A172 (cell line): ENCODE results near the gene PPP2CA. TPM values are rescaled to one million over a fixed set of nuclear protein-coding genes. Genes with fewer than 3 reads are reported as not detected.
A peak's percentile ranks its signal among the peaks of the same experiment; 100 is the strongest.
"Not testable (repeated sequence)": the region's sequence is repeated elsewhere in the genome, so short reads cannot be mapped to it uniquely, and the experiment has no call there.

ENCODE experiments used
- DNase-seq: peaks from one replicate; pipeline ENCODE4 v3.0.0-alpha.2; 2015; ENCODE audit warnings: low spot score
- total RNA-seq: library from RNA; depleted of rRNA; stranded (reverse); fragments of >200 nt; shearing (Covaris generic); gene quantifications from 2 replicates; pipeline ENCODE4 v1.2.3, GENCODE V29; 2014

PPP2CA gene
- total RNA-seq, 1 experiment from 2014 or later = 365 TPM

DNA sequence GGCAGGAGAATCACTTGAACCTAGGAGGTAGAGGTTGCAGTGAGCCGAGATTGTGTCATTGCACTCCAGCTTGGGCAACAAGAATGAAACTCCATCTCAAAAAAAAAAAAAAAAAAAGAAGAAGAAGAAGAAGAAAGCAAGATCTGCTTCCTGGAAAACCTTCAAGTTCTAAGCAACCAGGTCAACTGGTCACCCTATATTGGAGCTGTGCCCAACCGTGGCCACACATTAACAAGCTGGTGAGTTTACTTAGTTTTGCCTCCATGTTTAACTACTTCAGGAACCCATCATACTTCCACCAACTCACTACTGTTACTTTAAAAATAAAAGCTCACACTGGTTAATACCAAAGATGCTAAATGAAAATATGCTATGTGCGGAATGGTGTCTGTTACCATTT lies 36.8 kb downstream of the PPP2CA start:
- no peak for DNase-seq

GRCh38 chr5:134188092-134188491 lies 37.8 kb downstream of the PPP2CA start:
- no peak for DNase-seq

DNA sequence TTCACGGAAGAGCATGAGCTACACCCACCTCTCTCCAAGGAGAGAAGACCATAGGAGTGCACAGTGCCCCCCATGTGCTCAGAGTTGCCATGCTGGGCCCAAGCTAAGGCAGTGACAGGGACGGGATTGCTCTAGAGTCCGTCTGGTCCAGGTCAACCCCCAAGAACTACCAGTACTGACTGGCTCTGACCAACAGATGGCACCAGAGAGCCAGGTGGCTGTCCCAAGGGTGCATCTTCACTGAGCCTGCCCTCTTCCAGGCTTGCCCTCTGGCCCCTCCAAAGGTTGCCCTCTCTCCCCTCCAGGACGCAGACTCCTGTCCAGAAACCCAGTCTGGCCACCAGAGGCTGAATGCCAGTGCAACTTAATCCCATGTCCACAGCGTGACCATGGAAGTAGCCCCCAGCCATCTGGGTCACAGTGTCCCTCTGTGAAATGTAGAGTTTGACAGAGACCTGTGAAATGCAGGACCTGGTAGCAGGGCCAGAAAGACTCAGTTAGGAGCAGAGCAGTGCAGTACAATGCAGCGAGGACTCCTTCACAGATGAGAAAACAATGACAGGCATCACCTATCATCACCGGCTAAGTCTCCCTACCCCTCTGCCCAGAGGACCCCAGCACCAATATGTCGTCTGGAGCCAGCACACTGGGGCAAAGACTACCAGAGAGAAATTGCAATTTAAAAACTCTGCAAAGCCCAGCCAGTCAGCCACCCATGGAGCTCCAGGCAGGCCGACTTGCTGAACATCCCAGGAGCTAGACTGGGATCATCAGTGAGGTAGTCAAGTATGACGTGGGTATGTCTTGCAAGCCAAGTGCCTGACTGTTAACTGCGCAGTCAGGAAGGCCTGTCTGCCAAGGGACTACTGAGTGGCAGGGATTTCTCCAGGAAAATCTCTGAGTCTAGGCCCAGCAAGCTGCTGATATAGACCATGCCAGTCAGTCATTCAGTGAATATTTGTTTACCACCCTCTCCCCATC lies 41.4 kb downstream of the PPP2CA start:
- peak; percentile 75 for DNase-seq

- DNase-seq = no peak
These were observed 42.4 kb downstream of the PPP2CA start for GRCh38 chr5:134183481-134183880.

DNA sequence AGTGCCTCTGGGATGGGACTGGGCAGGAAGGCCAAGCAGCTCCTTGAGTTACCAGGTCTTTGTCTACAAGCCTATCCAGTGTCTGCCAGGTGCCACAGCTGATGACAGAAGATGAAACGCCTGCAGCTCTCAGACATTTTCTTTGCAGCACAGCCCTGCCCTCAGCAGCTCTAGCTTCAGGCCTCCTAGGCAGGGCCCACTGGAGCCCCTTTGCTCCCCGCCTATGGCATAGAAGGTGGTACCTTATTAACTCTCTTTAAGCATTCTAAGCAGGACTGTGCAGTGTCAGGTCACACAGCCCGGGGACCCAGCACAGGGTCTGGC lies 47.8 kb downstream of the PPP2CA start:
- DNase-seq = no peak

DNA sequence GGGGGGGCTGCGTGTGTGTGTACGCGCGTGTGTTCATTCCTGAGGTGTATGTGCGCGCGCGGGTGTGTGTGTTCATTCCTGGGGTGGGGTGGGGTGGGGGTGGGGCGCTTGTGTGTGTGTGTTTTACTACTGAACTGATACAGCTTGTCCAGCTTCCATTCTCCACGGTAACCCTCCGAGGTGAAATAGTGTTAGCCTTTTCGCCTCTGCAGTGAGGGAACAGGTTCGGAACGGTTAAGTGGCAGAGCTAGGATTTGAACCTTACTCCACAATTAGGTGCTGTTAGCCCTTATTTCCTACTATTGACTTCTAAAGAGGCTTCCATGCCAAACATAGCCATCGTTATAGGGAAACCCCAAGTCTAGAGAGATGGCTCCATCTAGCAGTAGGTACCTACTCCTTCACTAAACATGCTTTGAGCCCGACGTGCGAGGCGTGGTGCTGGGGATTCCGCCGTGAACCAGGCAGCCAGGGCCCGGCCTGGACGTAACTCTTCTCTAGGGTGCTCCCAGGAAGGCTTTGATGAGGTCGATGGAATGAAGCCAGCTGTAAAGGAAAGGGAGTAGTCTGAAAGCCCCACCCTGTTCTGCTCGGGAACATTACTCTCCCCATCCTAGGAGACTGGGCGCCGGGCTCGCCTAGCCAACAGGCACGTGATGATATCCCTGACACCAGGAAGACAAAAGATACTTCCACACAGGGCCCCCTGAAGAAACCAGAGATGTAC lies 48.3 kb downstream of the PPP2CA start:
- DNase-seq = peak; percentile 58

- DNase-seq = peak; percentile 75
These were observed 49.1 kb downstream of the PPP2CA start, which contains the start of gene SKP1 for GRCh38 chr5:134176511-134177368. Gene SKP1 (minus strand): TSS chr5:134176950. CDS start chr5:134174022, 2,928 bp downstream.

DNA sequence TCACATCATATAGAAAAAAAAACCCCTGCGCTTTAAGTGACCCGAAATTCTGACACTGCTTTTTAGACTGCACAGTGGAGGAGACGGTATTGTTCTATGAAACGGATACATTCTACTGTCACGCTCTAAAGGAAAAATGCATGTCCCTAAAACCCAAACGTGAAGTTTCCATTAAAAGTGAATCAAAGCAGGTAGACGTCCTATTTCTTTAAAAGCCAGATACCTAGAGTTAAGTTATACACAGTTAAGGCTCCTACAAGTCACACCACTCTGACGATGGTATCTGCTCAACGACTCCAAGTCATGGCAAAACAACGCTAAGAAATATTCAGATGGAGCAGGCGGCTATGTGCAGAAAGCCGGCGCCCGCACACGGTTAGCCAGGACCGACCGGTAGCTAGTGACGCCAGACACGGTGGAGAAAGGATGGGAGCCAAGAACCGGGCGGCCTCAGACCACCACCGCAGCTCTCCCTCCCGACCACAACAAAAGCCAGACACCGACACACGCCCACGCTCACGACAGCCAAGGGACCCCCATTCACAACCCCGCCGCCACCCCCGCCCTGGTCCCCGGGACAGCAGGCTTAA lies 49.9 kb downstream of the PPP2CA start:
- DNase-seq = peak; percentile 22

DNA sequence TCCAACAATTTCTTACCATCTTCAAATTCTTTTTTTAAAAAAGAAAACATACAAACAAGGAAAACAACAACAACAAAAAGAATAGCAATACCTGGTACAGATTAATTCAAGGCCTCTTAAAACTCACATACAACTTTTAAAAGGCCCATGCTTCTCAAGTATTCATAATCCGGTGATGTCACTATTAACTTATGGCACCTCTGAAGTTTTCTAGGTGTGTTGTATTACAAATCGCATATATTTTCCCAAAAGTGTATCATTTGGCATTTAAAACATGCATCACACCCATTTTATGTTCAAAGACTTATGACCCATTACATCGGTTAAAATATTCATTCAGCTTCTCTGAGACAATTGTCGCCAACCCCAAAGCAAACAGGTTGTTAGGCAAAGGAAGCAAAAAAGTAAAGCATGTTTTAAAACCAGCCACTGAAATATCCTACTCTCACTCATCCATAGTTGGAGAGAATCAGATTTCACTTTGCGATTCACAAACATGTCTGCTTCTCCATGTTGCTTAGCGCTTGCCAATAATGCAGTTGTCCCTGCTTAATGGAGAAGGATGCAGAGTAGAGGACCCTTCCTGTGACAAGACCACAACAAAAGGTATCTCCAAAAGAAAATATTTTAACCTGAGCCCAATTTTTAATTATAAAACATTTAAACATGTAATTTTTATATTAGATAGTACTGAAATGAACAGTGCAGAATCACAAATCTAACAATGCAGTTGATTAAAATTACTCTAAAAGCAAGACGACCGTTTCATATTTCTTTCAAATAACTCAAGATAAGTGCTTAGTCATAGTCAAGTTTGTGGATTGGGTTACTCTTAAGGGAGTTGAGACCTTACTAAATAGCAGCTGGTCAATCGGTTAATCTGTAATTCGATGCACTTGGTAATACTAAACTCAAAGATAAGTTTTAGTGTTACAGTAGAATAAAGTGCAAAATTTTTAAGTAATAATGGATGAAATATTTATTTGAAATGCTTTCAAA lies 50.7 kb downstream of the PPP2CA start:
- DNase-seq = peak; percentile 22

DNA sequence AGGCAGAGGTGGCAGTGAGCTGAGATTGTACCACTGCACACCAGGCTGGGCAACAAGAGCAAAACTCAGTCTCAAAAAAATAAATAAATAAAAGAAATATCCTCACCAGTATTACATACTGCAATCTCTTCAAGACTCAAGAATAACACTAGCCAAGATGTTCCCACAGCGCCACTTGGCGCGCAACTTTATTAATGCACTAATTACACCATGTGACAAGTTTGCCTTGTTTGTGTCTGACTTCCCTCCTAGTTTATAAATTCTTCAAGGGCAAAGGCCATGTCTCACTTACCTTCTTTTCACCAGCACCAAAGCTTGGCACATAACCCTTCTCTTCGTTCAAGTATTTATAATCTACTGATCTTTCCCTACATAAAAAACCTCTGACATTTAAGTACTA lies 53.9 kb downstream of the PPP2CA start:
- no peak for DNase-seq

DNA sequence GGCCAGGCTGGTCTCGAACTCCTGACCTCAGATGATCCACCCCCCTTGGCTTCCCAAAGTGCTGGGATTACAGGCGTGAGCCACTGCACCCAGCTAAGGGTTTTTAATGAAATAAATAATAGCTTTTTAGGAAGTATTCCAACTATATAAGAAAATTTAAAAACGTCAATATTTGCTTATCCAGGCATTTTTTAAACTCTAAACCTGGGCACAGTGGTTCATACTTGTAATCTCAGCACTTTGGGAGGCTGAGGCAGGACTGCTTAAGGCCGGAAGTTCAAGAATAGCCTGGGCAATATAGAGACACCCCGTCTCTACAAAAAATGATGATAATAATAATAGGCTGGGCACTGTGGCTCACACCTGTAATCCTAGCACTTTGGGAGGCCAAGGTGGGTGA lies 63.3 kb downstream of the PPP2CA start:
- DNase-seq = no peak

DNA sequence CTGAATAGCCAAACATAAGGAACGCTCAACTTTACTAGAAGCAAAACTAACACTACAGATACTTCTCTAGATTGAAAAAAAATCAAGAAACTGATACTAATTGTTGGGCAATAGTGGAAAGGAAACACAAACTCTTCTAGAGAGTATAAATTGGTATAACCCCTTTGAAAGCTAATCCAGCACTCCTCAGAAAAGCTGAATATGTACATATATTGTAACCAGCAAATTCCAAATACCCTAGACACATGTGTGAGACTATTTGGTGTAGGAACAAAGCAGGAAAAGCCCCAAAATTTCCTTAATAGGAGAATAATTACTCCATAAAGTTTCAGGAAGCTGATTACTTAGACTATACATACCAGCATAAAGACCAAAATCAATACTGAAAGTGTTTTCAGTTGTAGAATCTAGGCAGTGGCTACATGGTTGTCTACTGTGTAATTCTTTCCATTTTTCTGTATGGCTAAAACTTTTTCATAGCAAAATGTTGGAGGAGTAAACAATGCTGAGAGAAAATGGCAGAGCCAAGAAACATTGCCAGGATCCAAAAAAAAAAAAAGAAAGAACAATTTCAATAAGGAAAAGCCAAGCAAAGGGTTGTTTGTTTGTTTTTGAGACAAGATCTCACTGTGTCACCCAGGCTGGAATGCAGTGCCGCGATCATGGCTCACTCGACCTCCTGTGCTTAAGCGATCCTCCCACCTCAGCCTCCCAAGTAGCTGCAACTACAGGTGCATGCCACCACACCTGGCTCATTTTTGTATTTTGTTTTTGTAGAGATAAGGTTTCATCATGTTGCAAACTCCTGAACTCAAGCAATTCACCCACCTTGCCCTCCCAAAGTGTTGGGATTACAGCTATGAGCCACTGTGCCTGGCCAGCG lies 64.1 kb downstream of the PPP2CA start:
- no peak for DNase-seq

- no peak for DNase-seq
These were observed 72.2 kb downstream of the PPP2CA start for GRCh38 chr5:134153657-134154056.

DNA sequence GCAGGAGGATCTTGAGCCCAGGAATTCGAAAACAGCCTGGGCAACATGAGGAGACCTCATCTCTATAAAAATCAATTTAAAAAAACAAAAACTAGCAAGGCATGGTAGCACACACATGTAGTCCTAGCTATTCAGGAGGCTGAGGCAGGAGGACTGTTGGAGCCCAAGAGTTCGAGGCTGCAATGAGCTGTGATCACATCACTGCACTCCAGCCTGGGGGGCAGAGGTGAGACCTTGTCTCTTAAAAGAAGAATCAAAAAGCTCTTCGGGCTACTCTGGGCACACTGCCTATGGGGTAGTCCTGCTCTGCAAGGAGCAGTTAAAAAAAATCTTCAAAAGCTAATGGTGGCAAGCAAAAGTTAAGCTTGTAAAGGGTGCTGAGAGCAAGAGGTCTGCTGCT lies 72.6 kb downstream of the PPP2CA start:
- DNase-seq = no peak

GRCh38 chr5:134152173-134152832 lies 73.6 kb downstream of the PPP2CA start:
- DNase-seq = not testable (repeated sequence)

DNA sequence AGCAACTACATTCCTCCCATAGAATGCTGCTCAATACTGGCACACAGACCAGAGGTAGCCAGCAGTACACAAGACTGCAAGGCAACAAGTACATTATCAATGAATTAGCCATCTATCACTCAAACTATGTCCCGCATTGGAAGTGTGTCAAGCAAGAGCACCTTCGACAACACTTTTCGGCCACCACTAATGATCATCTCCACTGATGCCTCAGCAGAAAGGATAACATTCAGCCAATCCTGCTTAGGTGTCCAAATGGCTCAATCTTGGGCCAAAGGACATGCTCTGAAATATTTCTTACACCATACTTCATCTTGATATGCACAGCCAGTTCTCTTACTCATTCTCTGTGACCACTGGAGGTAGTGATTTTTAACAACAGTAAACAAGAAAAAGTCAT lies 74.2 kb downstream of the PPP2CA start:
- no peak for DNase-seq

DNA sequence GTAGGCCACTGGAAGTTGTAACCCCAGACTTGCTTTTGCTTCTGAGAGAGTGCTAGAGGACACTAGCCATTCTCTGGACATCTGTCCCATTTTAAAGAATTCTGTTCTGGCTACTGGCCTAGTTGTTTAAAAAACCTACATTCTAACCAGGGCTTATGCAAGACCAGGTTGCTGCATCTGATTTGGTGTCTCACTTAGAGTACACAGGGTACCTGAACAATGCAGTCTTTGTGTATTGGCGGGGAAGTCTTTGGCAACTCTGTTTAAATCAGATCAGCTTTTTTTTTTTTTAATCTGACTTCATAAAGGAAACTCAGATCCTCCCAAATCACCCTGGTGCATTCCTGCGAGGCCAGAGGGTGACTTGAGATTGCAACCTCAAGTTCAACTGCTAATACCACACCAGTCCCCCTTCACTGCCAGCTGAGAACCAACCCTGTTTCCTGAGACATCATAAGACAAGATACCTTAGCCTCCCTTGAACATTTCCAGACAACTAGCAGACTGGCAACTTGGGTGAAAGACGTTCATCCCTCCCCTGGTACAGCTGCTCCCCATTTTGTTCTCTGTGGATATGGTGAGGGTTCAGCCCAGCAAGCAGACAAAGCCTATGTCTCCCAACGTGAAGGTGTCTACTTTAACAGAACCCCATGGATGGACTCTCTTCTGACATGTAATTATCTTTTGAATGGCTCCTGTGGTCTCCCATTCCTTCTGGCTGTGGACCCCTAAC lies 76.1 kb downstream of the PPP2CA start:
- DNase-seq = no peak

DNA sequence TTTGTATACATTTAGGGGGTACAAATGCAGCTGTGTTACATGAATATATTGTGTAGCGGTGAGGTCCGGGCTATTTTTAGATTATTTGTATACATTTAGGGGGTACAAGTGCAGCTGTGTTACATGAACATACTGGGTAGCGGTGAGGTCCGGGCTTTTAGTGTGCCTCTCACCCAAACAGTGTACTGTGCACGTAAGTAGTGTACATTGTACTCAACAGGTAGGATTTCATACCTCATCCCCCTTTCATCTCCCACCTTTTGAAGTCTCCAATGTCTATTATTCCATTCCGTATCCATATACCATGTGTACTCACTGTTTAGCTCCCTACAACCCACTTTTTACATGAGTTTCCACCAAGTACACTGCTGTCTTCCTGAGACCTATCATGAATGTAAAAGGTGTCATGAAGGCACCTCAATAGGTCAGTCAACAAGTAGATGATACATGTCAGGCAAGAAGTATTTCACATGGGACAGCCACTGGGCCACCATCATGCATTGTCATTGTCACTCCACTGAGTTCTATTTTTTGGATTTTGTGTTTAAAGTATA lies 76.8 kb downstream of the PPP2CA start:
- no peak for DNase-seq
